AG04450 (cell line): ENCODE results near the gene FMO1. TPM values are rescaled to one million over a fixed set of nuclear protein-coding genes. Genes with fewer than 3 reads are reported as not detected.

Source experiments
- CTCF ChIA-PET: fragments of 300-600, 350-600 bp; formaldehyde crosslinking; extraction: SDS; loops from one replicate; lab custom pipeline; 2022; ENCODE audit warnings: antibody characterized with exemption, inconsistent platforms; lab: Charles Lee
- POLR2A ChIA-PET: fragments of 350-600 bp; formaldehyde crosslinking; extraction: SDS; loops from one replicate; lab custom pipeline; 2021; ENCODE audit warnings: antibody characterized with exemption, inconsistent platforms; lab: Yijun Ruan, JAX
- DNase-seq: peaks from one replicate; pipeline ENCODE4 v3.0.0-alpha.2; 2011; ENCODE audit warnings: low read depth, low spot score
- H3K27ac ChIP-seq: one replicate; pipeline ENCODE4 v1.5.1; 2012; ENCODE audit warnings: low read depth, low read length, control low read depth
- H3K27me3 ChIP-seq: one replicate; pipeline ENCODE4 v1.6.0; 2012; ENCODE audit warnings: low read length; ENCODE audit not compliant: control insufficient read depth, insufficient read depth
- H3K4me3 ChIP-seq: 2 replicates; pipeline ENCODE4 v1.5.1; 2011; ENCODE audit warnings: mild to moderate bottlenecking, low read depth, low read length, control low read depth
- H3K9me3 ChIP-seq: 2 replicates; pipeline ENCODE4 v1.5.1; 2012; ENCODE audit warnings: low read length; ENCODE audit not compliant: control insufficient read depth, insufficient read depth
- CTCF ChIP-seq: IDR thresholded peaks from 2 replicates; pipeline ENCODE4 v1.5.1; 2011; ENCODE audit warnings: low read depth, low read length, control low read depth, inconsistent platforms
- polyA plus RNA-seq: library from polyadenylated mRNA; depleted of rRNA; stranded (reverse); fragments of >200 nt; gene quantifications from 2 replicates; pipeline ENCODE4 v1.2.3, GENCODE V29; 2011

FMO1 gene
- polyA plus RNA-seq, 1 experiment, result not detected

DNA sequence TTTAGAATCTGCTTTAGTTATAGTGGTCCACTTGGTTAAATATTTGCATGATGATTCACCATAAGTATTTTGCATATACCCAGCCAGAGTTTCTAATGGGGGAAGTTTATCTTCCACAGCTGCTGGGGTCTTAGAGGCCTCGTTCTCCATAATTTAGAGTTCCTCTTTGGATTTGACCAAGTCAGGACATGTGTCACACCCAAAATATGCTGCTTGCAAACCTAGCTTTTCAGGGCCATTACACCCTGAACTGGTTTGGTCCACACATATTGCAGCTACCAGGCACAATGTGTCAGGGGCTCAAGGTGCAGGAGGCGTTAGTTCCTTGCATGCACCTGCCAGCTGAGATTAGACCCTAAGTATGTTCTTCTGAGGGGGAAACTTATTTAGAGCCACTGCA lies 48.6 kb downstream of the FMO1 start:
- no peak for TF ChIP-seq CTCF
- no peak overlapping the region for H3K27ac ChIP-seq
- H3K9me3 ChIP-seq, result no peaks in the 10 kb centered on the region
- no peaks in the 10 kb centered on the region for H3K27me3 ChIP-seq
- DNase-seq, result no peak
- POLR2A ChIA-PET, result no interaction called here
- no peak overlapping the region for H3K4me3 ChIP-seq
- CTCF ChIA-PET, result interaction anchor here (0.6 to 2.8 kb wide), 3 partner anchors 16 to 179 kb away, joined by 3 to 13 read pairs (median 4); partner anchors contain the start of gene FMO4

GRCh38 chr1:171298696-171299095 lies 50.4 kb downstream of the FMO1 start:
- TF ChIP-seq CTCF, result no peak
- no peak for DNase-seq
- Histone ChIP-seq H3K27ac (no peak overlapping the region), H3K4me3 (no peak overlapping the region), H3K9me3 (no peaks in the 10 kb centered on the region), H3K27me3 (no peaks in the 10 kb centered on the region)
- ChIA-PET POLR2A (no interaction called here), CTCF (interaction anchor here (1.5 to 2.8 kb wide), 2 partner anchors 15 to 47 kb away, joined by 4 to 13 read pairs; partner anchors contain the start of gene FMO4)

GRCh38 chr1:171299342-171299741 lies 51.0 kb downstream of the FMO1 start:
- Histone ChIP-seq H3K27me3 (no peaks in the 10 kb centered on the region), H3K9me3 (no peaks in the 10 kb centered on the region), H3K27ac (no peak overlapping the region), H3K4me3 (no peak overlapping the region)
- ChIA-PET POLR2A (no interaction called here), CTCF (interaction anchor here (2.1 to 2.8 kb wide), 2 partner anchors 14 kb away, joined by 11 to 13 read pairs; partner anchors contain the start of gene FMO4)
- no peak for TF ChIP-seq CTCF
- no peak for DNase-seq

- ChIA-PET CTCF (interaction anchor here (1.0 to 2.1 kb wide), 2 partner anchors 13 to 74 kb away, joined by 3 to 11 read pairs; partner anchors contain the start of gene FMO4), POLR2A (no interaction called here)
- no peaks in the 10 kb centered on the region for H3K27me3 ChIP-seq
- TF ChIP-seq CTCF, result no peak
- no peaks in the 10 kb centered on the region for H3K9me3 ChIP-seq
- no peak overlapping the region for H3K4me3 ChIP-seq
- DNase-seq, result no peak
- H3K27ac ChIP-seq, result no peak overlapping the region
Observed at GRCh38 chr1:171300401-171300800, 52.1 kb downstream of the FMO1 start.

GRCh38 chr1:171310661-171311087 lies 62.4 kb downstream of the FMO1 start:
- H3K27me3 ChIP-seq, result no peaks in the 10 kb centered on the region

More at GRCh38 chr1:171310661-171311087, 62.4 kb downstream of the FMO1 start:
- Histone ChIP-seq H3K27ac (no peak overlapping the region), H3K9me3 (no peaks in the 10 kb centered on the region), H3K4me3 (no peak overlapping the region)
- TF ChIP-seq CTCF, result no peak
- DNase-seq, result no peak
- ChIA-PET CTCF (no interaction called here), POLR2A (no interaction called here)
